HFF-Myc (cell line): ENCODE results near the gene DDC.

Source experiments
- DNase-seq: peaks from one replicate; pipeline ENCODE4 v3.0.0-alpha.2; 2011; ENCODE audit warnings: low read depth; ENCODE audit errors: extremely low read depth
- H3K4me3 ChIP-seq: replicated peaks from 2 replicates; pipeline ENCODE4 v1.5.1; 2011; ENCODE audit warnings: low read depth, mild to moderate bottlenecking, control low read depth, low read length
- CTCF ChIP-seq: IDR thresholded peaks from 2 replicates; pipeline ENCODE4 v1.5.1; 2012; ENCODE audit warnings: mild to moderate bottlenecking, low read depth, low read length, control low read depth; ENCODE audit errors: missing control alignments

DDC gene

GRCh38 chr7:50607524-50608125 is 42.4 kb upstream of the DDC start:
- no peak for DNase-seq
- TF ChIP-seq CTCF = no peak
- no peak overlapping the region for H3K4me3 ChIP-seq

- no peak for DNase-seq
- no peak for TF ChIP-seq CTCF
- H3K4me3 ChIP-seq = no peak overlapping the region
Observed at GRCh38 chr7:50605059-50605458, 39.9 kb upstream of the DDC start.

GRCh38 chr7:50603287-50603686 is 38.1 kb upstream of the DDC start:
- no peak overlapping the region for H3K4me3 ChIP-seq
- DNase-seq = no peak
- TF ChIP-seq CTCF = no peak

- no peak for DNase-seq
- no peak for TF ChIP-seq CTCF
- H3K4me3 ChIP-seq = no peak overlapping the region
Observed at GRCh38 chr7:50599385-50599784, 34.2 kb upstream of the DDC start.

GRCh38 chr7:50598460-50599343 is 33.5 kb upstream of the DDC start:
- H3K4me3 ChIP-seq = no peak overlapping the region
- no peak for DNase-seq
- no peak for TF ChIP-seq CTCF

DNA sequence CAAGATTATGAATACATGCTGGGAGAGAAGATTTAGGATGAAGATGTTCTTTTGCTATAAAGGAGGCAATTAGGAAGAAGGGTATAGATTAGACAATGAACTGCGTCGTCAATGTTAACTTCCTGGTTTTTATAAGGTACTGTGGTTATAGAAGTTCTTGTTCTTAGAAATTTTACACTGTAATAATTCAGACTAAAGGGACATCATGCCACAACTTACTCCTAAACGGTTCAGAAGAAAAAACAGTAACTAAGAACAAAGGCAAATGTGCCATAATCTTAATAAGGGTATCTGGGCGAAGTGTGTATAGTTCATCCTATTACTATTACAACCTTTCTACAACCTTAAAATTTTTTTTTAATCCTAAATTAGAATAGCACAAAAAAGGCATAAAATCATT is 31.3 kb upstream of the DDC start:
- DNase-seq = no peak
- no peak for TF ChIP-seq CTCF

More for the DNA sequence above, 31.3 kb upstream of the DDC start:
- no peak overlapping the region for H3K4me3 ChIP-seq
